Measurements from ENCODE around the gene PRKCSH.
"Not testable (repeated sequence)": the region's sequence is repeated elsewhere in the genome, so short reads cannot be mapped to it uniquely, and the experiment has no call there.

The PRKCSH gene

GRCh38 chr19:11448410-11448809, 13.0 kb downstream of the PRKCSH start:
- DNase-seq (ENCODE audit: low read depth in 2 of 3, low spot score in 2 of 3), result no peak

- DNase-seq (ENCODE audit: low read depth in 2 of 3, low spot score in 2 of 3), result no peak
Observed at GRCh38 chr19:11448923-11449554, 13.6 kb downstream of the PRKCSH start.

DNA sequence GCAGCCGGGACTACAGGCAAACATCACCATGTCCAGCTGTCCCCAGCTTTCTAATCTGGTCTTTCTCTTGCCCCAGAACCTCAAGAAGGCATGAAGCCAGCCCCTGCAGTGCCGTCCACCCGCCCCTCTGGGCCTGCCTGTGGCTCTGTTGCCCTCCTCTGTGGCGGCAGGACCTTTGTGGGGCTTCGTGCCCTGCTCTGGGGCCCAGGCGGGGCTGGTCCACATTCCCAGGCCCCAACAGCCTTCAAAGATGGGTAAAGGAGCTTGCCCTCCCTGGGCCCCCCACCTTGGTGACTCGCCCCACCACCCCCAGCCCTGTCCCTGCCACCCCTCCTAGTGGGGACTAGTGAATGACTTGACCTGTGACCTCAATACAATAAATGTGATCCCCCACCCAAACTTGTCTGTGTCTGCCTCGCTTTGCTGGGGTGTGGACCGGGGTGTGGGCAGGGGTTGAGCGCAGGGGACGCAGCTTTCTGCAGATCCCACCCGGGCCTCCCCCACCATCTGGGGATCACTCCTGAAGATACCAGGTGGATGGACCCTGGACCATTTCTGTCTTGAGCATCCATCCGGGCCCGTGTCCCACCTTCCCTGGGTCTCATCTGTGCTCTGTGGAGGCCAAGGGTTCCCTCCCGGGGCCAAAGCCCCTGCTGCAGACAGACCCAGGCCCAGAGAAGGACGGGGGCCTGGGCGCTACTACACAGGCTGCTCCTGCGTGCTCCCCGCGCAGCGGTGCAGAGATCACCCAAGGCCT, 15.3 kb downstream of the PRKCSH start:
- no peak for DNase-seq (ENCODE audit: low read depth in 2 of 3, low spot score in 2 of 3)

DNA sequence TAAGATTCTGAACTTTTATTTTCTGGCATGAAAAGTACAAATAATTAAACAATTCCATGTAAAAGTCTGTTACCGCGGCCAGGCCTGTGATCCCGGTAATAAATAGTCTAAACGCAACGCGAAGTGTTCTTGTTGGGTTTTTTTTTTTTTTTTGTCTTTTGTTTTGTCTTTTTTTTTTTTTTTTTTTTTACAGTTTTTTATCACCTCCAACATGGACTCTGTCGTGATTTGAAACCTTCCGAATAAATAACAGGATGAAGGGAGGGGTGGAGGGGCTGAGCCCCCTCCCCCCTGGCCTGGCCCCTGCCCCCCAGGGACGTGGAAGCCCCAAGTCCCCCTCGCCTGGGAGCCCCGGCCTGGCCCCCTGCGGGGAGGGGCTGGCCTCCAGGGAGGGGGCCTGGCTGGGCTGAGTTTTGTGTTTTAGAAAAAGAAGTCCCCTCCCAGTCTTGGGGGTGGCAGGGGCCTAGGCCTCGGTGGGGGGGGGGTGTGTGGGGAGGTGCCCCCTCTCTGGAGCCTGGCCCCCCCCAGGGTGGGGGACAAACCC, 16.0 kb downstream of the PRKCSH start:
- DNase-seq (ENCODE audit: low read depth in 2 of 3, low spot score in 2 of 3), result no peak

- DNase-seq (ENCODE audit: low read depth in 2 of 3, low spot score in 2 of 3), result no peak
Observed at GRCh38 chr19:11451871-11452619, 16.6 kb downstream of the PRKCSH start.

DNA sequence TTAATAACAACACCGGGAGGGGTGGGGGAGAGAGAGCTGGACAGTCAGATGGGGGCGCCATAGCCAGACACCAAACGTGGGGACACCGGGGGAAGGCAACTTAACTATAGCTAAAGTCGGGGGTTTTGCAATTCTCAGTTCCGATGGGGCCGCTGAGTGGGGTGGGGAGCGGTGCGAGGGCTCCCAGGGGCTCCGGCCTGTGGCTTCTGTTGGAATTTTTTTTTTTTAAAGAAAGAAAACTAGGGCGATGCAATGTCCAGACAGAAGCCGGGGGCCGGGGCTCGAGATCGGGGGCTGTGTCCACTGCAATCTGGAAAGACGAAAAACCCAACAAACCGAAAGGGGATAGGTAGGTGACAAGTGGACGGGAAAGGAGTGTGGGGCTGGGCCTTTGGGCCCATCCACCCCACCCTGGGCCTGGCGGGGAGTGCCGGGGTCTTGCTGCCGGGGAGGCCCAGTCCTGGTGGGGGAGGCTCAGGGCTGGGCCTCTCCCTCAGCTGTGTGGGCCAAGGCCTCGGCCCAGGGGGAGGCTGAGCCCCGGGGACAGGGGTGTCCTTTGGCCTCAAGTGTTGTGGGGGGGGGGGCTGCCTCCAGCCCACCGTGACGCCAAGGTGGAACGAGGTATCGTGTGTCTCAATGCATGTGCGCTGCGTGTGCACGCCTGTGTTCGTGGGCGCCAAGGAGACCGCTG, 17.3 kb downstream of the PRKCSH start:
- no peak for DNase-seq (ENCODE audit: low read depth in 2 of 3, low spot score in 2 of 3)

DNA sequence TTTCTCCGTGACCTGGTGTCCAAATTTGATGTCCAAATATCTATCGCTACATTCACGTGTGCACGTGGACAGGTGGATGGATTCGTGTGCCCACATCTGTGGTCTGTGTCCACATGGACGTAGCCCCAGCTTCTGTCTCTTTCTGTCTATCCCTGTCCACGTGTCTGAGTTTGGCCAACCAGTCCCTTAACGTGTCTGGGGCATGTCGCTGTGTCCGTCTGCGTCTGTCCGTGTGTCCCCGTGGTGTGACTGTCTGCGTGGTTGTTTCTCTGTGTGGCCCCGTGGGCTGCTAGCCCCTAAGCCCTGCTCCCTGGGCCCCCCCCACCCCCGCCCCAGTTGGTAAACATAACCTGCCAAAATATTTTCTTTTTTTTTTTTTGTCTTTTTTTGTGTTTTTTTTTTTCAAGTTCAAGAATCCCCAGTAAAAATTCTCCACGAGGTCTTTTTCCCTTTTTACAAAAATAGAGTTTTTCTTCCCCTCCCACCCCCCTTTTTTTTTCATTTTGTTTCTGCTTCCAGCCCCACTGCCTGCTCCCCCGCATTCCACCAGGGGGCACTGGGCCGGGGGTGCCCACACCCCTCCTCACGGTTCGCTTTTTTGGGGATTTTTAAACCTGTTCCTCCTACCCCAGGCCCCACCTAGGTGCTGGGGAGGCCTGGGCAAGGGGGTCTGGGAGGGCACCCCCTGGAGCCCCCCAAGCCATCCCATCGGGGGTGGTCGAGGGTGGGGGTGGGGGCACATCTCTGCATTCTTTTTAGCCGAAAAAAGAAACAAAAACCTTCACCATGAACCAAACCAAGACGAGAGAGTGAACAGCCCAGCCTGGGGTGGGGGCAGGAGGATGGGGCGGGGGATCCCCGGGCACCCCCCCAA, 18.3 kb downstream of the PRKCSH start:
- no peak for DNase-seq (ENCODE audit: low read depth in 2 of 3, low spot score in 2 of 3)

GRCh38 chr19:11455233-11455554, 19.8 kb downstream of the PRKCSH start:
- not testable (repeated sequence) for DNase-seq (ENCODE audit: low read depth in 2 of 3, low spot score in 2 of 3)

- no peak for DNase-seq (ENCODE audit: low read depth in 2 of 3, low spot score in 2 of 3)
Observed at GRCh38 chr19:11456659-11457058, 21.2 kb downstream of the PRKCSH start.

GRCh38 chr19:11457115-11457514, 21.7 kb downstream of the PRKCSH start:
- DNase-seq (ENCODE audit: low read depth in 2 of 3, low spot score in 2 of 3), result no peak

- no peak for DNase-seq (ENCODE audit: low read depth in 2 of 3, low spot score in 2 of 3)
Observed at GRCh38 chr19:11457831-11458230, 22.4 kb downstream of the PRKCSH start.

GRCh38 chr19:11458236-11458900, 22.9 kb downstream of the PRKCSH start:
- no peak for DNase-seq (ENCODE audit: low read depth in 2 of 3, low spot score in 2 of 3)

DNA sequence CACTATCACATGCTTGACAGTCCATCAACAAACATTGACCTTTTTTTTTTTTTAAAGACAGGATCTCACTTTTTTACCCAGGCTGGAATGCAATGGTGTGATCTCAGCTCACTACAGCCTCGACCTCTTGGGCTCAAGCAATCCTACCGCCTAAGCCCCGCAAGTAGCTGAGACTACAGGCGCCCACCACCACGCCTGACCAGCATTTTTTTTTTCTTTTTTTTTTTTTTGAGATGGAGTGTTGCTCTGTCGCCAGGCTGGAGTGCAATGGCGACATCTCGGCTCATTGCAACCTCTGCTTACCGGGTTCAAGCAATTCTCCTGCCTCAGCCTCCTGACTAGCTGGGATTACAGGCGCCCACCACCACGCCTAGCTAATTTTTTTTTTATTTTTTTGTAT, 23.5 kb downstream of the PRKCSH start:
- DNase-seq (ENCODE audit: low read depth in 2 of 3, low spot score in 2 of 3), result not testable (repeated sequence)

- no peak for DNase-seq (ENCODE audit: low read depth in 2 of 3, low spot score in 2 of 3)
Observed at GRCh38 chr19:11460207-11460606, 24.8 kb downstream of the PRKCSH start.

DNA sequence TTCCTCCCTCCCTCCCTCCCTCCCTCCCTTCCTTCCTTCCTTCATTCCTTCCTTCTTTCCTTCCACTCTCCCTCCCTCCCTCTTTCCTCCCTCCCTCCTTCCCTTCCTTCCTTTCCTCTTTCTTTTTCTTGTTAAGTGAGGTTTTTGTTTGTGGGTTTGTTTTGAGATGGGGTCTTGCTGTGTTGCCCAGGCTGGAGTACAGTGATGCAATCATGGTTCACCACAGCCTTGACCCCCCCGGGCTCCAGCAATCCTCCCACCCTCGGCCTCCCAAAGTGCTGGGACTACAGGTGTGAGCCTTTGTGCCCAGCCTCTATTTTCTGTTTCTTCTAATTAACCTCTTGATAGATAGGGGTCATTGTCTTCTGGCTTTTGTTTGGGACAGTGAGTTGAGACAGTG, 26.0 kb downstream of the PRKCSH start:
- no peak for DNase-seq (ENCODE audit: low read depth in 2 of 3, low spot score in 2 of 3)

DNA sequence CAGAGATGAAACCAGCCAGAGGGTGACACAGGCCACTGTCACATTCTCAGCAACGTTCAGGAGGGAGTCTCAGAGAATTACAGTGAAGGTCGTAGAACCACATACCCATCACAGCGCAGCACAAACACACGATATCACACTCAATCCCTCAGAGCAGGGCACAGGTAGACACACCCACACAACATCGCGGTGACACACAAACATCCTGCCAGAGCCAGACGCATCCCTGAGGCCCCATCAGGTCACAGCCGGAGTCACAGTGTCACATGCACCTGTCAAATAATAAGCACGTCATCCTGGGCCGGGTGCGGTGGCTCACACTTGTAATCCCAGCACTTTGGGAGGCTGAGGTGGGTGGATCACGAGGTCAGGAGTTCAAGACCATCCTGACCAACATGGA, 28.0 kb downstream of the PRKCSH start:
- no peak for DNase-seq (ENCODE audit: low read depth in 2 of 3, low spot score in 2 of 3)

- no peak for DNase-seq (ENCODE audit: low read depth in 2 of 3, low spot score in 2 of 3)
Observed at GRCh38 chr19:11464333-11465265, 29.2 kb downstream of the PRKCSH start.

- DNase-seq (ENCODE audit: low read depth in 2 of 3, low spot score in 2 of 3), result no peak
Observed at GRCh38 chr19:11465600-11465999, 30.2 kb downstream of the PRKCSH start.
